Lower leg skin (tissue), 3 donors: ENCODE data around the gene E4F1.

Source experiments
- CTCF ChIP-seq, 3 donors: fragments of 450-650 bp; IDR thresholded peaks; one replicate each; pipeline ENCODE4 v1.5.1; 2016; ENCODE audit warnings: antibody characterized with exemption in 3 of 3, mild to moderate bottlenecking in 3 of 3, moderate library complexity in 2 of 3
- POLR2A ChIP-seq, 2 donors: fragments of 450-650 bp; IDR thresholded peaks; one replicate each; pipeline ENCODE4 v1.6.1; 2016 to 2017; ENCODE audit warnings: antibody characterized with exemption in 2 of 2, mild to moderate bottlenecking in 1 of 2, moderate library complexity in 1 of 2

- TF ChIP-seq POLR2A (IDR thresholded peaks at IDR 0.05) (no peak), CTCF (IDR thresholded peaks at IDR 0.05) (no peak)
Observed at GRCh38 chr16:2206420-2206779, 17.0 kb upstream of the E4F1 start.
